Measurements from ENCODE around the gene EVI2B.

EVI2B gene

GRCh38 chr17:31313982-31314781 lies at the start of gene EVI2B:
Gene EVI2B (minus strand): TSS chr17:31314054. CDS start chr17:31305609, 8,445 bp downstream.
- TF ChIP-seq, protein P1, sequence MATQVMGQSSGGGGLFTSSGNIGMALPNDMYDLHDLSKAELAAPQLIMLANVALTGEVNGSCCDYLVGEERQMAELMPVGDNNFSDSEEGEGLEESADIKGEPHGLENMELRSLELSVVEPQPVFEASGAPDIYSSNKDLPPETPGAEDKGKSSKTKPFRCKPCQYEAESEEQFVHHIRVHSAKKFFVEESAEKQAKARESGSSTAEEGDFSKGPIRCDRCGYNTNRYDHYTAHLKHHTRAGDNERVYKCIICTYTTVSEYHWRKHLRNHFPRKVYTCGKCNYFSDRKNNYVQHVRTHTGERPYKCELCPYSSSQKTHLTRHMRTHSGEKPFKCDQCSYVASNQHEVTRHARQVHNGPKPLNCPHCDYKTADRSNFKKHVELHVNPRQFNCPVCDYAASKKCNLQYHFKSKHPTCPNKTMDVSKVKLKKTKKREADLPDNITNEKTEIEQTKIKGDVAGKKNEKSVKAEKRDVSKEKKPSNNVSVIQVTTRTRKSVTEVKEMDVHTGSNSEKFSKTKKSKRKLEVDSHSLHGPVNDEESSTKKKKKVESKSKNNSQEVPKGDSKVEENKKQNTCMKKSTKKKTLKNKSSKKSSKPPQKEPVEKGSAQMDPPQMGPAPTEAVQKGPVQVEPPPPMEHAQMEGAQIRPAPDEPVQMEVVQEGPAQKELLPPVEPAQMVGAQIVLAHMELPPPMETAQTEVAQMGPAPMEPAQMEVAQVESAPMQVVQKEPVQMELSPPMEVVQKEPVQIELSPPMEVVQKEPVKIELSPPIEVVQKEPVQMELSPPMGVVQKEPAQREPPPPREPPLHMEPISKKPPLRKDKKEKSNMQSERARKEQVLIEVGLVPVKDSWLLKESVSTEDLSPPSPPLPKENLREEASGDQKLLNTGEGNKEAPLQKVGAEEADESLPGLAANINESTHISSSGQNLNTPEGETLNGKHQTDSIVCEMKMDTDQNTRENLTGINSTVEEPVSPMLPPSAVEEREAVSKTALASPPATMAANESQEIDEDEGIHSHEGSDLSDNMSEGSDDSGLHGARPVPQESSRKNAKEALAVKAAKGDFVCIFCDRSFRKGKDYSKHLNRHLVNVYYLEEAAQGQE (IDR thresholded peaks at IDR 0.05; ENCODE audit: low read depth), result no peak
- TF ChIP-seq FOXM1 (IDR thresholded peaks at IDR 0.05; ENCODE audit: borderline replicate concordance, low read depth) (no peak), USF1 (IDR thresholded peaks at IDR 0.05) (no peak), TAF1 (IDR thresholded peaks at IDR 0.05; ENCODE audit: low read depth) (no peak), TCF12 (IDR thresholded peaks at IDR 0.05; ENCODE audit: low read depth) (no peak), RAD21 (IDR thresholded peaks at IDR 0.05; ENCODE audit: low read depth) (no peak), EGR1 (IDR thresholded peaks at IDR 0.05) (no peak)

GRCh38 chr17:31357839-31358394 lies 44.1 kb upstream of the EVI2B start:
- TF ChIP-seq, protein P1 (IDR thresholded peaks at IDR 0.05; ENCODE audit: low read depth), result no peak
- TF ChIP-seq TEAD4 (IDR thresholded peaks at IDR 0.05) (no peak), EGR1 (IDR thresholded peaks at IDR 0.05) (no peak), CEBPB (IDR thresholded peaks at IDR 0.05) (no peak), FOXM1 (IDR thresholded peaks at IDR 0.05; ENCODE audit: borderline replicate concordance, low read depth) (no peak), EP300 (IDR thresholded peaks at IDR 0.05; ENCODE audit: borderline replicate concordance) (no peak), NFIC (IDR thresholded peaks at IDR 0.05) (no peak), RAD21 (IDR thresholded peaks at IDR 0.05; ENCODE audit: low read depth) (no peak), TAF1 (IDR thresholded peaks at IDR 0.05; ENCODE audit: low read depth) (no peak), ZBTB7A (IDR thresholded peaks at IDR 0.05; ENCODE audit: low read depth) (no peak), USF1 (IDR thresholded peaks at IDR 0.05) (no peak), YY1 (IDR thresholded peaks at IDR 0.05; ENCODE audit: low read depth) (no peak), CREB1 (IDR thresholded peaks at IDR 0.05; ENCODE audit: low read depth) (no peak)

- TF ChIP-seq NFIC (IDR thresholded peaks at IDR 0.05) (no peak), ZBTB7A (IDR thresholded peaks at IDR 0.05; ENCODE audit: low read depth) (no peak), TCF12 (IDR thresholded peaks at IDR 0.05; ENCODE audit: low read depth) (no peak), YY1 (IDR thresholded peaks at IDR 0.05; ENCODE audit: low read depth) (no peak), RAD21 (IDR thresholded peaks at IDR 0.05; ENCODE audit: low read depth) (no peak), CEBPB (IDR thresholded peaks at IDR 0.05) (no peak), FOXM1 (IDR thresholded peaks at IDR 0.05; ENCODE audit: borderline replicate concordance, low read depth) (no peak), TAF1 (IDR thresholded peaks at IDR 0.05; ENCODE audit: low read depth) (no peak), USF1 (IDR thresholded peaks at IDR 0.05) (no peak), CREB1 (IDR thresholded peaks at IDR 0.05; ENCODE audit: low read depth) (no peak), EGR1 (IDR thresholded peaks at IDR 0.05) (no peak), EP300 (IDR thresholded peaks at IDR 0.05; ENCODE audit: borderline replicate concordance) (no peak), TEAD4 (IDR thresholded peaks at IDR 0.05) (no peak)
- TF ChIP-seq, protein P1 (IDR thresholded peaks at IDR 0.05; ENCODE audit: low read depth), result no peak
- TF ChIP-seq, protein P2, sequence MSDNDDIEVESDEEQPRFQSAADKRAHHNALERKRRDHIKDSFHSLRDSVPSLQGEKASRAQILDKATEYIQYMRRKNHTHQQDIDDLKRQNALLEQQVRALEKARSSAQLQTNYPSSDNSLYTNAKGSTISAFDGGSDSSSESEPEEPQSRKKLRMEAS (IDR thresholded peaks at IDR 0.05), result no peak
Observed at GRCh38 chr17:31357091-31357490, 43.2 kb upstream of the EVI2B start.

GRCh38 chr17:31355935-31356334 lies 42.1 kb upstream of the EVI2B start:
- TF ChIP-seq, protein P2 (IDR thresholded peaks at IDR 0.05), result no peak
- no peak for TF ChIP-seq USF1 (IDR thresholded peaks at IDR 0.05)
- TF ChIP-seq TCF12 (IDR thresholded peaks at IDR 0.05; ENCODE audit: low read depth), result no peak
- no peak for TF ChIP-seq NFIC (IDR thresholded peaks at IDR 0.05)
- no peak for TF ChIP-seq TAF1 (IDR thresholded peaks at IDR 0.05; ENCODE audit: low read depth)
- TF ChIP-seq, protein P1 (IDR thresholded peaks at IDR 0.05; ENCODE audit: low read depth), result no peak
- TF ChIP-seq FOXM1 (IDR thresholded peaks at IDR 0.05; ENCODE audit: borderline replicate concordance, low read depth), result no peak
- no peak for TF ChIP-seq ZBTB7A (IDR thresholded peaks at IDR 0.05; ENCODE audit: low read depth)
- TF ChIP-seq YY1 (IDR thresholded peaks at IDR 0.05; ENCODE audit: low read depth), result no peak
- no peak for TF ChIP-seq EP300 (IDR thresholded peaks at IDR 0.05; ENCODE audit: borderline replicate concordance)
- TF ChIP-seq CEBPB (IDR thresholded peaks at IDR 0.05), result no peak
- no peak for TF ChIP-seq EGR1 (IDR thresholded peaks at IDR 0.05)
- no peak for TF ChIP-seq TEAD4 (IDR thresholded peaks at IDR 0.05)
- no peak for TF ChIP-seq CREB1 (IDR thresholded peaks at IDR 0.05; ENCODE audit: low read depth)
